HepG2 (cell line): Measurements from ENCODE around the gene NELFB. TPM values are rescaled to one million over a fixed set of nuclear protein-coding genes. Genes with fewer than 3 reads are reported as not detected.

ENCODE experiments used
- ARNT ChIP-seq: fragments of 450-650 bp; IDR thresholded peaks from 2 replicates; pipeline ENCODE4 v1.6.1; 2017
- ATF3 ChIP-seq: sonication (generic); formaldehyde crosslinking; IDR thresholded peaks from 2 replicates; pipeline ENCODE4 v1.4.0; 2020; ENCODE audit warnings: missing genetic modification reagents
- CBFB ChIP-seq: sonication (generic); formaldehyde crosslinking; IDR thresholded peaks from 2 replicates; pipeline ENCODE4 v1.4.0; 2020; ENCODE audit warnings: missing genetic modification reagents
- DBP ChIP-seq: sonication (generic); formaldehyde crosslinking; IDR thresholded peaks from 2 replicates; pipeline ENCODE4 v1.4.0; 2020; ENCODE audit warnings: missing genetic modification reagents; ENCODE audit errors: not compliant biosample characterization
- EZH2 ChIP-seq: conservative IDR thresholded peaks from 2 replicates; pipeline ENCODE4 v1.6.1; 2012; ENCODE audit warnings: mild to moderate bottlenecking, low read depth, low read length, moderate library complexity
- GATA4 ChIP-seq: sonication (generic); IDR thresholded peaks from 2 replicates; pipeline ENCODE4 v1.6.1; 2016; ENCODE audit warnings: antibody characterized with exemption, low read depth, borderline replicate concordance
- KLF15 ChIP-seq: sonication (generic); formaldehyde crosslinking; IDR thresholded peaks from 2 replicates; pipeline ENCODE4 v1.8.1; 2023; ENCODE audit warnings: borderline replicate concordance, mild to moderate bottlenecking, inconsistent platforms, missing genetic modification reagents, mixed read lengths
- SALL1 ChIP-seq: sonication (generic); formaldehyde crosslinking; IDR thresholded peaks from 2 replicates; pipeline ENCODE4 v1.8.0; 2022; ENCODE audit warnings: mild to moderate bottlenecking, missing genetic modification reagents
- USF2 ChIP-seq, 2 experiments: sonication (generic) in 1 of 2; formaldehyde crosslinking in 1 of 2; IDR thresholded peaks; 2 replicates each; pipeline versions ENCODE4 v1.5.1 to v1.6.1; 2011 to 2020; ENCODE audit warnings: borderline replicate concordance in 1 of 2, low read depth in 1 of 2, low read length in 1 of 2, mild to moderate bottlenecking in 1 of 2, missing genetic modification reagents in 1 of 2, moderate library complexity in 1 of 2
- ZHX2 ChIP-seq, 2 experiments: sonication (generic) in 1 of 2; formaldehyde crosslinking in 1 of 2; IDR thresholded peaks; 2 replicates each; pipeline versions ENCODE4 v1.6.1 to v1.9.0; 2014 to 2022; ENCODE audit warnings: antibody characterized with exemption in 1 of 2, borderline replicate concordance in 1 of 2, inconsistent platforms in 1 of 2, low read depth in 1 of 2, missing genetic modification reagents in 1 of 2
- ZNF451 ChIP-seq: sonication (generic); formaldehyde crosslinking; IDR thresholded peaks from 2 replicates; pipeline ENCODE4 v1.5.0; 2020; ENCODE audit warnings: mild to moderate bottlenecking, missing genetic modification reagents
- ZNF770 ChIP-seq: sonication (generic); formaldehyde crosslinking; IDR thresholded peaks from 2 replicates; pipeline ENCODE4 v1.5.0; 2020; ENCODE audit warnings: mild to moderate bottlenecking, missing genetic modification reagents
- ZNF883 ChIP-seq: sonication (generic); formaldehyde crosslinking; IDR thresholded peaks from 2 replicates; pipeline ENCODE4 v1.5.1; 2020; ENCODE audit warnings: mild to moderate bottlenecking, missing genetic modification reagents; ENCODE audit errors: not compliant biosample characterization
- polyA plus RNA-seq, 8 experiments: library from polyadenylated mRNA; depleted of rRNA in 3 of 8; stranded (reverse) in 7 of 8; unstranded in 1 of 8; fragments of >200 nt; fragmentation: Illumina TruSeq in 4 of 8; extraction: Trizol in 4 of 8; gene quantifications; 2 replicates each; pipeline versions ENCODE4 v1.2.1 to v1.2.3, GENCODE V29; 2011 to 2016; ENCODE audit warnings: low read depth in 4 of 8, missing spikeins in 1 of 8, mixed read lengths in 1 of 8; ENCODE audit not compliant: insufficient read depth in 1 of 8
- total RNA-seq, 5 experiments: library from RNA; depleted of rRNA; stranded (reverse); fragments of >200 nt; fragmentation: Illumina TruSeq; extraction: Trizol; gene quantifications; 2 replicates each; pipeline ENCODE4 v1.2.3, GENCODE V29; 2016; ENCODE audit warnings: low read depth in 1 of 5

The NELFB gene
- total and polyA plus RNA-seq, 2 of the 13 experiments (the other 11 are each of a cell fraction or from before 2014, with no cell fraction given): 26.5 to 45.8 TPM

GRCh38 chr9:137253717-137254623 is 1.2 kb upstream of the NELFB start (continued):
- no peak for TF ChIP-seq USF2 (IDR thresholded peaks at IDR 0.05; ENCODE audit: low read depth, low read length)
- TF ChIP-seq USF2 (CRISPR knock-in tag; IDR thresholded peaks at IDR 0.05; ENCODE audit: borderline replicate concordance): no peak
- no peak for TF ChIP-seq ATF3 (CRISPR knock-in tag)
- TF ChIP-seq ZNF883 (CRISPR knock-in tag): no peak
- no peak for TF ChIP-seq ZNF451 (CRISPR knock-in tag)
- no peak for TF ChIP-seq ZNF770
- TF ChIP-seq DBP (CRISPR knock-in tag): no peak
- no peak for TF ChIP-seq GATA4
- no peak for TF ChIP-seq EZH2
- no peak for TF ChIP-seq KLF15
- TF ChIP-seq CBFB (CRISPR knock-in tag): no peak
- peak; percentile 10; the same call in 1 of the 2 replicates for TF ChIP-seq SALL1
- no peak for TF ChIP-seq ARNT
- TF ChIP-seq ZHX2 (IDR thresholded peaks at IDR 0.05; ENCODE audit: low read depth): no peak
- no peak for TF ChIP-seq ZHX2 (CRISPR knock-in tag; IDR thresholded peaks at IDR 0.05; ENCODE audit: borderline replicate concordance)
